ENCODE results near the gene NKAIN2. TPM values are rescaled to one million over a fixed set of nuclear protein-coding genes. Genes with fewer than 3 reads are reported as not detected.

Gene NKAIN2
- total and polyA plus RNA-seq, 9 of the 15 experiments (the other 6 are each of a cell fraction or from before 2014, with no cell fraction given), result not detected

DNA sequence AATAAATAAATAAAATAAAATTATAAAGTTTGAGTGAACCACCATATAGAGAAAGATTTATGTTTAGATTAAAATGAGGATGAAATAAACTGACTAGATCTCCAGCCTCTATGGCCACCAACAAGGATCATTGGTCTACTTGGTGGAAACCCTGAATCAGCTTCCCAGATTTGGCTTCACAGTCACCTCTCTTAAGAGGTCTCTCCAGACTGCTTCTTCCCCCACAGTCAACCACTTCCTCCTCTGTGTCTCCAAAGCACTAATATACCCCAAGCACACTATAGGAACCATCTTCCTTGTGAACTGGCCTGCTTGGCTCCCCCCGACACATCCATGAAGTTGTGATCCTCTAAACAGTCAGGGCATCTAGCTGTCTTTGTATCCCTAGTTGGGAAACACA is 629.0 kb downstream of the NKAIN2 start:
- WGBS (ENCODE audit: insufficient coverage, low coverage, missing lambda C conversion rate), result 0% methylated on average over 1 of the region's 1 CpG
- no peak overlapping the region for H3K27ac ChIP-seq (ENCODE audit: extremely low read depth, low read depth, low read length)
- no peak overlapping the region for H3K9ac ChIP-seq (ENCODE audit: insufficient read depth in 1 of 2, low read depth in 2 of 2, low read length in 2 of 2)
- CTCF ChIA-PET (ENCODE audit: low intra/inter-chr PET ratio), result no interaction called here
- no TSS peak for BruUV-seq (replicated peaks)
- TF ChIP-seq RNF2 (IDR thresholded peaks at IDR 0.05), result no peak
- TF ChIP-seq, protein P1, sequence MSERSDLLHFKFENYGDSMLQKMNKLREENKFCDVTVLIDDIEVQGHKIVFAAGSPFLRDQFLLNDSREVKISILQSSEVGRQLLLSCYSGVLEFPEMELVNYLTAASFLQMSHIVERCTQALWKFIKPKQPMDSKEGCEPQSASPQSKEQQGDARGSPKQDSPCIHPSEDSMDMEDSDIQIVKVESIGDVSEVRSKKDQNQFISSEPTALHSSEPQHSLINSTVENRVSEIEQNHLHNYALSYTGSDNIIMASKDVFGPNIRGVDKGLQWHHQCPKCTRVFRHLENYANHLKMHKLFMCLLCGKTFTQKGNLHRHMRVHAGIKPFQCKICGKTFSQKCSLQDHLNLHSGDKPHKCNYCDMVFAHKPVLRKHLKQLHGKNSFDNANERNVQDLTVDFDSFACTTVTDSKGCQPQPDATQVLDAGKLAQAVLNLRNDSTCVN (CRISPR knock-in tag; IDR thresholded peaks at IDR 0.05), result no peak
- TF ChIP-seq, protein P2, sequence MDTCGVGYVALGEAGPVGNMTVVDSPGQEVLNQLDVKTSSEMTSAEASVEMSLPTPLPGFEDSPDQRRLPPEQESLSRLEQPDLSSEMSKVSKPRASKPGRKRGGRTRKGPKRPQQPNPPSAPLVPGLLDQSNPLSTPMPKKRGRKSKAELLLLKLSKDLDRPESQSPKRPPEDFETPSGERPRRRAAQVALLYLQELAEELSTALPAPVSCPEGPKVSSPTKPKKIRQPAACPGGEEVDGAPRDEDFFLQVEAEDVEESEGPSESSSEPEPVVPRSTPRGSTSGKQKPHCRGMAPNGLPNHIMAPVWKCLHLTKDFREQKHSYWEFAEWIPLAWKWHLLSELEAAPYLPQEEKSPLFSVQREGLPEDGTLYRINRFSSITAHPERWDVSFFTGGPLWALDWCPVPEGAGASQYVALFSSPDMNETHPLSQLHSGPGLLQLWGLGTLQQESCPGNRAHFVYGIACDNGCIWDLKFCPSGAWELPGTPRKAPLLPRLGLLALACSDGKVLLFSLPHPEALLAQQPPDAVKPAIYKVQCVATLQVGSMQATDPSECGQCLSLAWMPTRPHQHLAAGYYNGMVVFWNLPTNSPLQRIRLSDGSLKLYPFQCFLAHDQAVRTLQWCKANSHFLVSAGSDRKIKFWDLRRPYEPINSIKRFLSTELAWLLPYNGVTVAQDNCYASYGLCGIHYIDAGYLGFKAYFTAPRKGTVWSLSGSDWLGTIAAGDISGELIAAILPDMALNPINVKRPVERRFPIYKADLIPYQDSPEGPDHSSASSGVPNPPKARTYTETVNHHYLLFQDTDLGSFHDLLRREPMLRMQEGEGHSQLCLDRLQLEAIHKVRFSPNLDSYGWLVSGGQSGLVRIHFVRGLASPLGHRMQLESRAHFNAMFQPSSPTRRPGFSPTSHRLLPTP (IDR thresholded peaks at IDR 0.05; ENCODE audit: borderline replicate concordance, extremely low read depth, insufficient read length), result no peak
- TF ChIP-seq, protein P3, sequence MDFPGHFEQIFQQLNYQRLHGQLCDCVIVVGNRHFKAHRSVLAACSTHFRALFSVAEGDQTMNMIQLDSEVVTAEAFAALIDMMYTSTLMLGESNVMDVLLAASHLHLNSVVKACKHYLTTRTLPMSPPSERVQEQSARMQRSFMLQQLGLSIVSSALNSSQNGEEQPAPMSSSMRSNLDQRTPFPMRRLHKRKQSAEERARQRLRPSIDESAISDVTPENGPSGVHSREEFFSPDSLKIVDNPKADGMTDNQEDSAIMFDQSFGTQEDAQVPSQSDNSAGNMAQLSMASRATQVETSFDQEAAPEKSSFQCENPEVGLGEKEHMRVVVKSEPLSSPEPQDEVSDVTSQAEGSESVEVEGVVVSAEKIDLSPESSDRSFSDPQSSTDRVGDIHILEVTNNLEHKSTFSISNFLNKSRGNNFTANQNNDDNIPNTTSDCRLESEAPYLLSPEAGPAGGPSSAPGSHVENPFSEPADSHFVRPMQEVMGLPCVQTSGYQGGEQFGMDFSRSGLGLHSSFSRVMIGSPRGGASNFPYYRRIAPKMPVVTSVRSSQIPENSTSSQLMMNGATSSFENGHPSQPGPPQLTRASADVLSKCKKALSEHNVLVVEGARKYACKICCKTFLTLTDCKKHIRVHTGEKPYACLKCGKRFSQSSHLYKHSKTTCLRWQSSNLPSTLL (IDR thresholded peaks at IDR 0.05), result no peak
- TF ChIP-seq, protein P4, sequence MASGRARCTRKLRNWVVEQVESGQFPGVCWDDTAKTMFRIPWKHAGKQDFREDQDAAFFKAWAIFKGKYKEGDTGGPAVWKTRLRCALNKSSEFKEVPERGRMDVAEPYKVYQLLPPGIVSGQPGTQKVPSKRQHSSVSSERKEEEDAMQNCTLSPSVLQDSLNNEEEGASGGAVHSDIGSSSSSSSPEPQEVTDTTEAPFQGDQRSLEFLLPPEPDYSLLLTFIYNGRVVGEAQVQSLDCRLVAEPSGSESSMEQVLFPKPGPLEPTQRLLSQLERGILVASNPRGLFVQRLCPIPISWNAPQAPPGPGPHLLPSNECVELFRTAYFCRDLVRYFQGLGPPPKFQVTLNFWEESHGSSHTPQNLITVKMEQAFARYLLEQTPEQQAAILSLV (tag; IDR thresholded peaks at IDR 0.05), result no peak
- no peaks in the 10 kb centered on the region for H3K4me1 ChIP-seq (replicated peaks in 1 of 2; ENCODE audit: control insufficient read depth in 2 of 2, insufficient read depth in 2 of 2, low read length in 2 of 2)
- H3K9me3 ChIP-seq (replicated peaks; ENCODE audit: control insufficient read depth, insufficient read depth, low read depth, low read length), result no peaks in the 10 kb centered on the region
- in situ Hi-C loops (cut with MboI) (no loop called here), intact Hi-C loops (cut with micrococcal nuclease) (no loop called here)
- no peak overlapping the region for H2AFZ ChIP-seq (ENCODE audit: low read depth, low read length)
- H3K4me2 ChIP-seq (ENCODE audit: insufficient read depth, low read length), result no peak overlapping the region
- H3K4me3 ChIP-seq, result no peak overlapping the region
- FAIRE-seq (no peak), DNase-seq (ENCODE audit: extremely low read depth in 1 of 4, low spot score in 3 of 4) (no peak), ATAC-seq (no peak)
- H3K36me3 ChIP-seq (ENCODE audit: control insufficient read depth, insufficient read depth, low read length), result no peaks in the 10 kb centered on the region
- H3K9me1 ChIP-seq (ENCODE audit: control insufficient read depth, insufficient read depth, low read length), result no peaks in the 10 kb centered on the region
- H3K27me3 ChIP-seq (ENCODE audit: control insufficient read depth in 2 of 2, insufficient read depth in 2 of 2, low read length in 2 of 2), result no peaks in the 10 kb centered on the region
- H4K20me1 ChIP-seq (replicated peaks; ENCODE audit: control insufficient read depth, insufficient read depth, low read length), result no peaks in the 10 kb centered on the region
- POLR2A ChIA-PET, result no interaction called here
- no peaks in the 10 kb centered on the region for H3K79me2 ChIP-seq (ENCODE audit: control insufficient read depth, insufficient read depth, low read length)
